GM23338 (cell line): ENCODE data around the gene HMGCLL1. TPM values are rescaled to one million over a fixed set of nuclear protein-coding genes. Genes with fewer than 3 reads are reported as not detected.

Experiments
- ATAC-seq: fragments of 200-7000 bp; cut with Tn5 transposase; 3 replicates; pipeline ENCODE4 v1.9.1; 2020
- DNase-seq: peaks from one replicate; pipeline ENCODE4 v3.0.0-alpha.2; 2015; ENCODE audit warnings: low spot score
- H2AFZ ChIP-seq: fragments of 200-600 bp; sonication (generic); 2 replicates; pipeline ENCODE4 v1.8.0; 2016; ENCODE audit warnings: antibody characterized with exemption, mild to moderate bottlenecking, moderate library complexity
- H3F3A ChIP-seq: fragments of 200-600 bp; sonication (generic); replicated peaks from 2 replicates; pipeline ENCODE4 v1.8.0; 2017; ENCODE audit warnings: antibody characterized with exemption, mixed run types, low read depth
- H3K27ac ChIP-seq: fragments of 200-600 bp; sonication (generic); 2 replicates; pipeline ENCODE4 v1.6.1; 2016; ENCODE audit warnings: low read depth
- H3K27me3 ChIP-seq: fragments of 200-600 bp; sonication (generic); 2 replicates; pipeline ENCODE4 v1.8.0; 2016; ENCODE audit warnings: mild to moderate bottlenecking, mixed run types, moderate library complexity; ENCODE audit not compliant: insufficient read depth
- H3K36me3 ChIP-seq: fragments of 200-600 bp; sonication (generic); 2 replicates; pipeline ENCODE4 v1.8.0; 2016; ENCODE audit warnings: mild to moderate bottlenecking; ENCODE audit not compliant: insufficient read depth
- H3K4me1 ChIP-seq: fragments of 200-600 bp; sonication (generic); 2 replicates; pipeline ENCODE4 v1.8.0; 2016; ENCODE audit warnings: mild to moderate bottlenecking, moderate library complexity; ENCODE audit not compliant: insufficient read depth
- H3K4me2 ChIP-seq: fragments of 200-600 bp; sonication (generic); 2 replicates; pipeline ENCODE4 v1.7.1; 2017; ENCODE audit warnings: mixed run types
- H3K4me3 ChIP-seq: fragments of 200-600 bp; sonication (generic); 2 replicates; pipeline ENCODE4 v1.6.1; 2016; ENCODE audit warnings: mixed run types
- H3K79me2 ChIP-seq: fragments of 200-600 bp; sonication (generic); replicated peaks from 2 replicates; pipeline ENCODE4 v1.8.0; 2017; ENCODE audit warnings: mild to moderate bottlenecking; ENCODE audit not compliant: insufficient read depth
- H3K9me2 ChIP-seq: fragments of 200-600 bp; sonication (generic); 2 replicates; pipeline ENCODE4 v1.8.0; 2017; ENCODE audit not compliant: insufficient read depth
- H4K20me1 ChIP-seq: fragments of 200-600 bp; sonication (generic); replicated peaks from 2 replicates; pipeline ENCODE4 v1.8.0; 2017; ENCODE audit warnings: mild to moderate bottlenecking; ENCODE audit not compliant: insufficient read depth
- H3K27ac Mint-ChIP-seq: 2 replicates; pipeline ENCODE4 v1.8.0; 2020; ENCODE audit warnings: inconsistent platforms, mild to moderate bottlenecking, moderate library complexity, mixed read lengths
- H3K27me3 Mint-ChIP-seq: 3 replicates; pipeline ENCODE4 v1.8.0; 2022; ENCODE audit warnings: low read depth, mild to moderate bottlenecking, moderate library complexity, mixed read lengths, inconsistent platforms; ENCODE audit not compliant: insufficient read depth, poor library complexity
- H3K36me3 Mint-ChIP-seq: 3 replicates; pipeline ENCODE4 v1.8.0; 2021; ENCODE audit warnings: low read depth, mild to moderate bottlenecking, inconsistent platforms, moderate library complexity, mixed read lengths
- H3K4me1 Mint-ChIP-seq: 3 replicates; pipeline ENCODE4 v1.8.0; 2020; ENCODE audit warnings: mild to moderate bottlenecking, inconsistent platforms, mixed read lengths
- H3K4me3 Mint-ChIP-seq: 3 replicates; pipeline ENCODE4 v1.8.0; 2021; ENCODE audit warnings: moderate library complexity, mild to moderate bottlenecking, inconsistent platforms, mixed read lengths
- H3K9me3 Mint-ChIP-seq: 3 replicates; pipeline ENCODE4 v1.8.0; 2020; ENCODE audit warnings: moderate library complexity, mild to moderate bottlenecking, inconsistent platforms, mixed read lengths
- EZH2phosphoT487 ChIP-seq: fragments of 200-600 bp; sonication (generic); IDR thresholded peaks from one replicate; pipeline ENCODE4 v1.8.1; 2018; ENCODE audit warnings: antibody characterized with exemption; ENCODE audit not compliant: unreplicated experiment
- ZNF114 ChIP-seq: fragments of 250-450 bp; sonication (Bioruptor Pico); IDR thresholded peaks from 2 replicates; pipeline ENCODE4 v1.5.0; 2020; ENCODE audit warnings: mild to moderate bottlenecking, moderate library complexity
- ZNF331 ChIP-seq: fragments of 250-450 bp; sonication (Bioruptor Pico); IDR thresholded peaks from 2 replicates; pipeline ENCODE4 v1.5.0; 2020; ENCODE audit warnings: low read depth, mild to moderate bottlenecking, moderate library complexity
- polyA plus RNA-seq: library from polyadenylated mRNA; unstranded; fragments of >200 nt; fragmentation: Nextera tagmentation; extraction: Ambion mirVana; gene quantifications from 2 replicates; pipeline ENCODE4 v1.2.1, GENCODE V29; 2016
- total RNA-seq: library from RNA; depleted of rRNA; stranded (reverse); fragments of >200 nt; shearing (Covaris generic); gene quantifications from 2 replicates; pipeline ENCODE4 v1.2.3, GENCODE V29; 2014
- TF ChIP-seq, protein P1 (sequence below): IDR thresholded peaks from one replicate; pipeline ENCODE4 v1.6.1; 2018; ENCODE audit warnings: antibody characterized with exemption; ENCODE audit not compliant: unreplicated experiment
- TF ChIP-seq, protein P2 (sequence below), 2 experiments: fragments of 200-600 bp in 1 of 2; sonication (generic) in 1 of 2; conservative IDR thresholded peaks; 2 replicates each; pipeline versions ENCODE4 v1.5.1 to v1.6.1; 2016 to 2017; ENCODE audit warnings: antibody characterized with exemption in 2 of 2, low read depth in 2 of 2, mild to moderate bottlenecking in 2 of 2, moderate library complexity in 1 of 2

The HMGCLL1 gene
- total and polyA plus RNA-seq, 2 experiments from 2014 or later = 0.24 TPM; not detected in 1

- TF ChIP-seq, protein P1, sequence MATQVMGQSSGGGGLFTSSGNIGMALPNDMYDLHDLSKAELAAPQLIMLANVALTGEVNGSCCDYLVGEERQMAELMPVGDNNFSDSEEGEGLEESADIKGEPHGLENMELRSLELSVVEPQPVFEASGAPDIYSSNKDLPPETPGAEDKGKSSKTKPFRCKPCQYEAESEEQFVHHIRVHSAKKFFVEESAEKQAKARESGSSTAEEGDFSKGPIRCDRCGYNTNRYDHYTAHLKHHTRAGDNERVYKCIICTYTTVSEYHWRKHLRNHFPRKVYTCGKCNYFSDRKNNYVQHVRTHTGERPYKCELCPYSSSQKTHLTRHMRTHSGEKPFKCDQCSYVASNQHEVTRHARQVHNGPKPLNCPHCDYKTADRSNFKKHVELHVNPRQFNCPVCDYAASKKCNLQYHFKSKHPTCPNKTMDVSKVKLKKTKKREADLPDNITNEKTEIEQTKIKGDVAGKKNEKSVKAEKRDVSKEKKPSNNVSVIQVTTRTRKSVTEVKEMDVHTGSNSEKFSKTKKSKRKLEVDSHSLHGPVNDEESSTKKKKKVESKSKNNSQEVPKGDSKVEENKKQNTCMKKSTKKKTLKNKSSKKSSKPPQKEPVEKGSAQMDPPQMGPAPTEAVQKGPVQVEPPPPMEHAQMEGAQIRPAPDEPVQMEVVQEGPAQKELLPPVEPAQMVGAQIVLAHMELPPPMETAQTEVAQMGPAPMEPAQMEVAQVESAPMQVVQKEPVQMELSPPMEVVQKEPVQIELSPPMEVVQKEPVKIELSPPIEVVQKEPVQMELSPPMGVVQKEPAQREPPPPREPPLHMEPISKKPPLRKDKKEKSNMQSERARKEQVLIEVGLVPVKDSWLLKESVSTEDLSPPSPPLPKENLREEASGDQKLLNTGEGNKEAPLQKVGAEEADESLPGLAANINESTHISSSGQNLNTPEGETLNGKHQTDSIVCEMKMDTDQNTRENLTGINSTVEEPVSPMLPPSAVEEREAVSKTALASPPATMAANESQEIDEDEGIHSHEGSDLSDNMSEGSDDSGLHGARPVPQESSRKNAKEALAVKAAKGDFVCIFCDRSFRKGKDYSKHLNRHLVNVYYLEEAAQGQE = no peak
- no peak for TF ChIP-seq EZH2phosphoT487
- no peak for TF ChIP-seq ZNF114 (CRISPR knock-in tag)
- TF ChIP-seq ZNF331 = no peak
Observed at GRCh38 chr6:55450005-55450404, 129.0 kb downstream of the HMGCLL1 start (continued).

DNA sequence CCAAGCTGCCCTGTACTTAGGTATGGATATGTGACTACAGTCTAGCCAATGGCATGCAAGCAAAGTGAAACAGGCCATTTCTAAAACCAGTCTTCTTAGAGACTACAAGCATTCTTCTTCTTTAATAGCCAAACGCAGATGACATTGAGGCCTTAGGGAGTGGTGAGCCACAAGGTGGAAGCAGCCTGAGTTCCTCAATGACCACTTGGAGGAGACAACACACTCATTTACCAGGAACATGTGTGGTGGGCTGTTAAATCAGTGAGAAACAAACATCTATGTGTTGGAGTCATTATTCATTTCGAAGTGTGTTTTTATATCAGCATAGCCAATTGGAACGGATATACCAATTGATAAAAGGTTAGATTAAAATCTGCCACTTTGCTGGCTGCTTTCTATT is 129.8 kb downstream of the HMGCLL1 start:
- Mint-ChIP-seq H3K4me3 (no peak overlapping the region), H3K36me3 (no peaks in the 10 kb centered on the region), H3K4me1 (no peaks in the 10 kb centered on the region), H3K9me3 (no peaks in the 10 kb centered on the region), H3K27ac (no peak overlapping the region), H3K27me3 (no peaks in the 10 kb centered on the region)
- peak; percentile 52 for DNase-seq
- Histone ChIP-seq H3F3A (no peaks in the 10 kb centered on the region), H4K20me1 (no peaks in the 10 kb centered on the region), H3K79me2 (no peaks in the 10 kb centered on the region), H2AFZ (no peak overlapping the region), H3K4me1 (no peaks in the 10 kb centered on the region), H3K4me3 (no peak overlapping the region), H3K27ac (no peak overlapping the region), H3K36me3 (no peaks in the 10 kb centered on the region), H3K4me2 (no peak overlapping the region), H3K9me2 (no peaks in the 10 kb centered on the region), H3K27me3 (no peaks in the 10 kb centered on the region)
- TF ChIP-seq ZNF114 (CRISPR knock-in tag) = no peak
- TF ChIP-seq, protein P1 = no peak
- TF ChIP-seq, protein P2, sequence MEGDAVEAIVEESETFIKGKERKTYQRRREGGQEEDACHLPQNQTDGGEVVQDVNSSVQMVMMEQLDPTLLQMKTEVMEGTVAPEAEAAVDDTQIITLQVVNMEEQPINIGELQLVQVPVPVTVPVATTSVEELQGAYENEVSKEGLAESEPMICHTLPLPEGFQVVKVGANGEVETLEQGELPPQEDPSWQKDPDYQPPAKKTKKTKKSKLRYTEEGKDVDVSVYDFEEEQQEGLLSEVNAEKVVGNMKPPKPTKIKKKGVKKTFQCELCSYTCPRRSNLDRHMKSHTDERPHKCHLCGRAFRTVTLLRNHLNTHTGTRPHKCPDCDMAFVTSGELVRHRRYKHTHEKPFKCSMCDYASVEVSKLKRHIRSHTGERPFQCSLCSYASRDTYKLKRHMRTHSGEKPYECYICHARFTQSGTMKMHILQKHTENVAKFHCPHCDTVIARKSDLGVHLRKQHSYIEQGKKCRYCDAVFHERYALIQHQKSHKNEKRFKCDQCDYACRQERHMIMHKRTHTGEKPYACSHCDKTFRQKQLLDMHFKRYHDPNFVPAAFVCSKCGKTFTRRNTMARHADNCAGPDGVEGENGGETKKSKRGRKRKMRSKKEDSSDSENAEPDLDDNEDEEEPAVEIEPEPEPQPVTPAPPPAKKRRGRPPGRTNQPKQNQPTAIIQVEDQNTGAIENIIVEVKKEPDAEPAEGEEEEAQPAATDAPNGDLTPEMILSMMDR (conservative IDR thresholded peaks at IDR 0.05; ENCODE audit: low read depth in 2 of 2) = peak; percentile 48 to 72
- ATAC-seq = peak; percentile 81
